ES-I3 (cell line): ENCODE results near the gene INPP5D.

Source experiments
- H3K36me3 ChIP-seq: 2 replicates; pipeline ENCODE4 v1.6.1; 2013; ENCODE audit warnings: mild to moderate bottlenecking, low read length, control low read depth, moderate library complexity; ENCODE audit not compliant: insufficient read depth
- H3K4me1 ChIP-seq: 2 replicates; pipeline ENCODE4 v1.6.1; 2013; ENCODE audit warnings: mild to moderate bottlenecking, control low read depth, low read length; ENCODE audit not compliant: insufficient read depth
- H3K9ac ChIP-seq: 2 replicates; pipeline ENCODE4 v1.6.1; 2013; ENCODE audit warnings: low read depth, mild to moderate bottlenecking, low read length, moderate library complexity
- H3K9me3 ChIP-seq: 2 replicates; pipeline ENCODE4 v1.6.1; 2013; ENCODE audit warnings: mild to moderate bottlenecking, low read length, moderate library complexity; ENCODE audit not compliant: control insufficient read depth, insufficient read depth

INPP5D gene

DNA sequence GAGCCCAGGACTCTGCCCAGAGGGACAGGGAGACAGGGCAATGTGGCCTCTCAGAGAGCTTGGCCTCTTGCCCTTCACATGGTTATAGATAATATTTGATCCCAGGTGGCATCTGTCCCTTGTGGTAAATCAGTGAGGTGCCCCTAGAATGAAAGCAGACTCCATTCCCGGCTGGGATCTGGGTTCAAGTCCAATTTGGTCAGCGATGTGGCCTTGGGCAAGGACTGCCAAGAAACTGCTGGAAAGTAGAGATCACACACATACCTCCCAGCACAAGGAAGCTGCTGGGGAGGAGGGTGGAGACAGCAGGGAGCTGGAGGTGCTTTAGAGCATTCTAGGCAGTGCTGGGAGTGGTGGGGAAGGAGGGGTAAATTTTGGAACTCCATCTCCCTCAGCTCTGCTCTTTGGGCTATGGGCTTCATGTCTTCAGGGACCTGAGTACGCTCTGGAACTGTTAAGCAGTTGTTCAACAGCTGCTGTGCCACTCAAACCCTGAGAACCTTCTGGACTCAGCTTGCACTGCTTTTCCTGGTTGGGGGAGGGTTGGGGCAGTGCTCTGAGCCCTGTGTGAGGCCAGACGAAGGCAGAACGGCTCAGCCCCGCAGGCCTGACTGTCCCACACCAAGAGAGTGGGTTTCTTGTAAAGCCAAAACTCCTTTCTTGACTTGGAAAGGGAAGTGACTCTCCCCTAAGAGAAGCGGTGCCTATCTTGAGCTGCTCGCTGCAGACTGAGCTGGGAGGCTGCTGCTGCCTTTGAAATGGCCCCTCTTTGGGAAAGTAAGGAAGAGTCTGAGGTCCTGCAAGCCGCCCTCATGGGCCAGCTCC is 23.0 kb downstream of the INPP5D start:
- H3K36me3 ChIP-seq, result no peaks in the 10 kb centered on the region
- H3K9ac ChIP-seq, result no peak overlapping the region
- H3K9me3 ChIP-seq, result no peaks in the 10 kb centered on the region
- H3K4me1 ChIP-seq, result peaks cover 9% of the 10 kb centered on the region; the same call in 1 of the 2 replicates

GRCh38 chr2:233083782-233084181 is 23.6 kb downstream of the INPP5D start:
- Histone ChIP-seq H3K9ac (no peak overlapping the region), H3K4me1 (peaks cover 9% of the 10 kb centered on the region; the same call in 1 of the 2 replicates), H3K9me3 (no peaks in the 10 kb centered on the region), H3K36me3 (no peaks in the 10 kb centered on the region)

DNA sequence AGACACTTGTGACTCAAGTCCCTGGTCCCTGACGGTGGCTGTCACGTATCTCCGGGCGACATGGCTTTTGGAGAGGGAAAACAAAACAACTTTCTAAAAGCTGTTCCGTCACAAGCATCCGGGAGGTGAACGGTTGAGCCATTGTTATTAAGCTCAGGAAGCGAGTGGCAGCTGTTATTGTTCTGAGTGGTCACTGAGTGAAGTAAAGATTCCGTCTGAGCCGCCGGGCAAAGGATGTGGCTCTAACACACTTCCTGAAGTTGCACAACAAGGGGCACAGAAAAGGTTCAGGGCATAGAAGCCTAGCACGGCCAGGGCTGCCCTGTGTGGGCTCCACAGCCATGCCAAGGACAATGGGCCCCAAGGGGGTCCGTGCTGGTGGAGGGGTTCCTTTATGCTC is 24.3 kb downstream of the INPP5D start:
- Histone ChIP-seq H3K9me3 (no peaks in the 10 kb centered on the region), H3K4me1 (peaks cover 9% of the 10 kb centered on the region; the same call in 1 of the 2 replicates), H3K36me3 (no peaks in the 10 kb centered on the region), H3K9ac (no peak overlapping the region)

GRCh38 chr2:233085037-233085838 is 25.1 kb downstream of the INPP5D start:
- Histone ChIP-seq H3K9me3 (no peaks in the 10 kb centered on the region), H3K36me3 (no peaks in the 10 kb centered on the region), H3K4me1 (peaks cover 9% of the 10 kb centered on the region; the same call in 1 of the 2 replicates), H3K9ac (no peak overlapping the region)

GRCh38 chr2:233085839-233086150 is 25.7 kb downstream of the INPP5D start:
- H3K9me3 ChIP-seq, result no peaks in the 10 kb centered on the region
- H3K4me1 ChIP-seq, result peaks cover 9% of the 10 kb centered on the region; the same call in 1 of the 2 replicates
- H3K36me3 ChIP-seq, result no peaks in the 10 kb centered on the region
- H3K9ac ChIP-seq, result no peak overlapping the region

DNA sequence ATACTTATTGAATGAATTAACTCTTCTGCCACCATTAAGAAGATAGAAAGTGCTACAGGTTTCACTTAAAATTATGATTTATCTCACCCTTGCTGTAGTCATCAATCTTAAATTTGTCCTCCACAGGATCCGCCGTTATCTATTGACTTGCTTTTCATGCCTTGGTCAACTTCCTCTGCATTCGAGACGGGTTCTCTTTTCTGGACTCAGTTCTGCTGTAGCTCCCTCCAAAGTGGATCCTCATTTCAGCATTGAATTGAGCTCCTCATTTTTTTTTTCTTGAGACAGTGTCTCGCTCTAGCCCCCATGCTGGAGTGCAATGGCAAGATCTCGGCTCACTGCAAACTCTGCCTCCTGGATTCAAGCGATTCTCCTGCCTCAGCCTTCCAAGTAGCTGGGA is 27.6 kb downstream of the INPP5D start:
- no peaks in the 10 kb centered on the region for H3K9me3 ChIP-seq
- H3K4me1 ChIP-seq, result peaks cover 9% of the 10 kb centered on the region; the same call in 1 of the 2 replicates
- no peak overlapping the region for H3K9ac ChIP-seq
- H3K36me3 ChIP-seq, result no peaks in the 10 kb centered on the region

DNA sequence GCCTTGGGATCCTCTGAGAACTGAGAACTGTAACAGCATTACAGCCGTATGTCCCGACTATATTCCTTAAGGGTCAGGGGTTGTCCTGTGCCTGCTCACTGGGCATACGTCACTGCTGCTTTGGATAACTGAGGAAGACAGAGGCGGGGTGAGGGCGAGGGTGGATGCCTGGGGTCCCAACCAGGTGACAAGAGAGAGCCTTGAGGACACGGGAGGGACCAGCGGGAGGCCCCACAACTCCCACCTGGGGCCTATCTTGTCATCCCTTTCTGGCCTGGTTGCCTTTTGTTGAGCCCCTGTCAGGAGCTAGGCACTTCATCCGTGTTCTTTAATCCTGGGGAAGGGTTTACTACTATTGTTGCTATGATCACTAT is 28.8 kb downstream of the INPP5D start:
- Histone ChIP-seq H3K4me1 (0 out of 2 replicates have a peak, but pooled peaks cover 3% of the 10 kb centered on the region), H3K9me3 (no peaks in the 10 kb centered on the region), H3K9ac (no peak overlapping the region), H3K36me3 (no peaks in the 10 kb centered on the region)

DNA sequence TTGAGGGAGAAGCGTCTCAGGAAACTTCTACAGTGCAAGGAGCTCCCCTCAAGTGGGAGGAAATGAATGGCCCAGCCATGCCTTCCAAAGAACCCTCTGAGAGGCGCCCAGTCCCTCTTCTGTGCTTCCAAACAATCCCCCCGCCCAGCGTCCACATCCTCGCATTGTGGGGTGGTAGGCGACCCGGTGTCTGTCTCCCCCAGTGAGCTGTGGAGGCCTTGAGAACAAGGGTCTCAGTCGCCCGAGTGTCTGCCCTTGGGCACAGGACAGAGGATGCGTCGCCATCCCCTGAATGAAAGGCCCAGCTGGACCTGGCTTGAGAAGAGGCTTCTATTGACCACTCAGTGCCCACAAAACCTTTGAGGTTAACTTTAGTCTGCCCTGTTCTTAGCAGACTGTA is 29.7 kb downstream of the INPP5D start:
- Histone ChIP-seq H3K9ac (no peak overlapping the region), H3K36me3 (no peaks in the 10 kb centered on the region), H3K9me3 (no peaks in the 10 kb centered on the region), H3K4me1 (0 out of 2 replicates have a peak, but pooled peaks cover 3% of the 10 kb centered on the region)

GRCh38 chr2:233090879-233091278 is 30.7 kb downstream of the INPP5D start:
- no peaks in the 10 kb centered on the region for H3K9me3 ChIP-seq
- no peaks in the 10 kb centered on the region for H3K36me3 ChIP-seq
- H3K4me1 ChIP-seq, result no peaks in the 10 kb centered on the region
- H3K9ac ChIP-seq, result no peak overlapping the region

DNA sequence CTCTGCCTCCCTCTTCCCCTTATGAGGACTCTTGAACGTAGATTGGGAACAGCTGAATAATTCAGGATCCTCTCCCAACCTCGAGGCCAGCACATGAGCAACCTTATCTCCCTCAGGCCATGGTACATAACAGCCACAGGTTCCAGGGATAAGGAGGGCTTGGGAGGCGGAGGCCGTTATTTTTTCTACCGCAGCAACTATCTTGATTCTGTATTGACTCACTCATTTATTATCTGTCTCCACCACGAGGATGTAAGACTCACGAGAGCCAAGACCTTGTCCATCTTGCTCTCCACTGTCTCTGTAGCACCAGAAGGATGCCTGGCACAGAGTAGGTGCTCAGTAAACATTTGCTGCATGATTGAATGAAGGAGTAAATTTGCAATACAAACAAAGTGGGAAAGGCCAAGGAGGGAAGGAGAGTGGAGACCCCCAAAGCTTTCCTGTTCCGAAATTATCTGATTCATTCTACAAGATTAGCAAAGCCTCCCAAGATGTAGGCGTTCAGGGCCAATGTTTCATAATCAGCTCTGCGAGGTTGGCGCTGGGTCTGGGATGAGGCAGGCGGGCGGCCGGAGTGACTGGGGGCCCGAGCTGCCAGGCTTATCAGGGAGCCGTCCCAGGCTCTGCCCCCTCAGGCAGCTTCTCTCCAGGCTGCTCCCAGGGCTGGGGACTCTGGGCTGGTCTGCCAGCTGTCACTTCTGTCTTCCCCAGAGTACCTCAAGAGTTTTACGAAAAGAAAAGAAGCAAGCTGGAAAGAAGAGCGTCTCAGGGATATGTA is 31.6 kb downstream of the INPP5D start:
- Histone ChIP-seq H3K4me1 (no peaks in the 10 kb centered on the region), H3K9me3 (no peaks in the 10 kb centered on the region), H3K36me3 (no peaks in the 10 kb centered on the region), H3K9ac (no peak overlapping the region)

- no peaks in the 10 kb centered on the region for H3K9me3 ChIP-seq
- no peak overlapping the region for H3K9ac ChIP-seq
- H3K36me3 ChIP-seq, result no peaks in the 10 kb centered on the region
- no peaks in the 10 kb centered on the region for H3K4me1 ChIP-seq
These were observed 32.5 kb downstream of the INPP5D start for GRCh38 chr2:233092432-233093165.

GRCh38 chr2:233093166-233093448 is 33.0 kb downstream of the INPP5D start:
- Histone ChIP-seq H3K4me1 (no peaks in the 10 kb centered on the region), H3K9me3 (no peaks in the 10 kb centered on the region), H3K36me3 (no peaks in the 10 kb centered on the region), H3K9ac (no peak overlapping the region)

DNA sequence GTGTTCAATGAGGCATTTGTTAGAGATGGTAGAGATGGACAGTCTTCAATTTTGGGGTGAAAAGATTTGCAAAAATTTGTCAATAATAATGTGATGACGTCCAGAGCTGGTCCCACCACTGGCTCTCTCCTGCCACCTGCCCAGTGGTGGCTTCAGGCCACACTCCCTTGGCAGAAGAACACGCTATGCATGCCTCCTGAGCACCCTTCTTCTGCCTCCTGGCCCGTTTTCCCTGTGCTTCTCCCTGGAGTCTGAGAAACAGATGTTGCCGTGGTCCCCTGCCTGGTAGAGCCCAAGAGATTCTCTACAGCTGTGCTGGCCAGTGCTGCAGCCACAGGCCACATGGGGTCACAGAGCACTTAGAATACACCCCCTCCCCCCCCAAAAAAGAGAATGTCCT is 33.6 kb downstream of the INPP5D start:
- H3K9me3 ChIP-seq, result no peaks in the 10 kb centered on the region
- no peaks in the 10 kb centered on the region for H3K36me3 ChIP-seq
- no peaks in the 10 kb centered on the region for H3K4me1 ChIP-seq
- no peak overlapping the region for H3K9ac ChIP-seq

DNA sequence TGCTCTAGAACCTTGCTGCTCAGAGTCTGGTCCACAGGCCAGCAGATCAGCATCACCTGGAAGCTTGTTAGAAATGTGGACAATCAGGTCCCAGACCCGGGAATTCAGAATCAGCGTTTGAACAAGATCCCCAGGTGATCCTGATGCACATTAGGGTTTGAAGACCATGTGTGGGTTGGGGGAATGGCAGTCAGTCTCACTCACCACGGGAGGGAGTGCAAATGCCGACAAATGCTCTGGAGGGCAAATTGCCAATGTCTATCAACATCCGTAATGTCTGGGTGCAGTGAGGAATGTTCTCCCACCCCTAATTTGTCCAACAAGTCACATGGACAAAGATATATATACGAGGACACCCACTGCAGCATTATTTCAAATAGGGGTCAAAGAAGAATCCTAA is 34.5 kb downstream of the INPP5D start:
- no peaks in the 10 kb centered on the region for H3K36me3 ChIP-seq
- no peaks in the 10 kb centered on the region for H3K4me1 ChIP-seq
- no peaks in the 10 kb centered on the region for H3K9me3 ChIP-seq

More for the DNA sequence above, 34.5 kb downstream of the INPP5D start:
- no peak overlapping the region for H3K9ac ChIP-seq
